Endothelial cell of umbilical vein (primary cell): Measurements from ENCODE around the gene TMEM205. TPM values are rescaled to one million over a fixed set of nuclear protein-coding genes. Genes with fewer than 3 reads are reported as not detected.

ENCODE experiments used
- BruUV-seq: library from RNA; stranded (reverse); fragments of 400-500 nt; replicated peaks from 2 replicates; lab custom pipeline; 2021; lab: Mats Ljungman, UMichigan
- CTCF ChIA-PET: fragments of 300-600, 350-600 bp; sonication (Branson Sonifier 250); formaldehyde crosslinking; loops from one replicate; lab custom pipeline; 2021; ENCODE audit warnings: antibody characterized with exemption, inconsistent platforms; lab: Charles Lee
- POLR2A ChIA-PET: fragments of 300-600, 350-600 bp; sonication (Branson Sonifier 250); formaldehyde crosslinking; loops from one replicate; lab custom pipeline; 2021; ENCODE audit warnings: antibody characterized with exemption, inconsistent platforms; lab: Charles Lee
- DNase-seq: peaks from one replicate; pipeline ENCODE4 v3.0.0-alpha.2; 2011; ENCODE audit warnings: low read depth, low spot score
- FAIRE-seq: peaks from 2 replicates; lab custom pipeline; 2011; peaks lifted over from hg19 to GRCh38; lab: Jason Lieb, UNC
- H2AFZ ChIP-seq: 2 replicates; pipeline ENCODE4 v1.6.0; 2012; ENCODE audit warnings: low read depth, low read length, control low read depth, inconsistent platforms
- H3K27ac ChIP-seq: 2 replicates; pipeline ENCODE4 v1.5.1; 2011; ENCODE audit warnings: low read depth, mild to moderate bottlenecking, control low read depth, low read length, moderate library complexity; ENCODE audit not compliant: insufficient read depth
- H3K27me3 ChIP-seq, 2 experiments: 2 replicates each; pipeline versions ENCODE4 v1.6.0 to v1.6.1; 2011; ENCODE audit warnings: low read length in 2 of 2, mixed read lengths in 1 of 2; ENCODE audit not compliant: control insufficient read depth in 2 of 2, insufficient read depth in 2 of 2
- H3K36me3 ChIP-seq, 2 experiments: 2 replicates in 1 of 2; 3 replicates in 1 of 2; pipeline ENCODE4 v1.5.1; 2011; ENCODE audit warnings: low read length in 2 of 2, mild to moderate bottlenecking in 1 of 2, moderate library complexity in 1 of 2; ENCODE audit not compliant: control insufficient read depth in 2 of 2, insufficient read depth in 2 of 2; ENCODE audit errors: extremely low read depth in 1 of 2
- H3K4me1 ChIP-seq: 3 replicates; pipeline ENCODE4 v1.5.1; 2011; ENCODE audit warnings: mild to moderate bottlenecking, low read length; ENCODE audit not compliant: control insufficient read depth, insufficient read depth; ENCODE audit errors: extremely low read depth
- H3K4me2 ChIP-seq: 2 replicates; pipeline ENCODE4 v1.6.1; 2011; ENCODE audit warnings: low read length, control low read depth, mixed read lengths; ENCODE audit not compliant: insufficient read depth
- H3K4me3 ChIP-seq, 3 experiments: fragments of 200-600 bp in 1 of 3; sonication (generic), shearing (Covaris generic) in 1 of 3; replicated peaks in 1 of 3; 2 replicates each; pipeline ENCODE4 v1.5.1; 2011 to 2016; ENCODE audit warnings: control low read depth in 3 of 3, low read length in 3 of 3, mild to moderate bottlenecking in 2 of 3, inconsistent platforms in 1 of 3, low read depth in 1 of 3, moderate library complexity in 1 of 3; ENCODE audit not compliant: insufficient read depth in 1 of 3
- H3K79me2 ChIP-seq: 2 replicates; pipeline ENCODE4 v1.6.0; 2012; ENCODE audit warnings: low read length, inconsistent platforms; ENCODE audit not compliant: control insufficient read depth, insufficient read depth
- H3K9ac ChIP-seq: replicated peaks from 2 replicates; pipeline ENCODE3; 2011; ENCODE audit warnings: low read length, control low read depth; ENCODE audit not compliant: insufficient read depth; ENCODE audit errors: extremely low read depth
- H3K9me1 ChIP-seq: replicated peaks from 3 replicates; pipeline ENCODE4 v1.6.0; 2011; ENCODE audit warnings: mild to moderate bottlenecking, low read length; ENCODE audit not compliant: control insufficient read depth, insufficient read depth; ENCODE audit errors: extremely low read depth
- H3K9me3 ChIP-seq: replicated peaks from 2 replicates; pipeline ENCODE4 v1.5.1; 2012; ENCODE audit warnings: low read length, inconsistent platforms; ENCODE audit not compliant: control insufficient read depth, insufficient read depth
- H4K20me1 ChIP-seq: replicated peaks from 2 replicates; pipeline ENCODE3; 2011; ENCODE audit warnings: mild to moderate bottlenecking, low read length; ENCODE audit not compliant: control insufficient read depth, insufficient read depth; ENCODE audit errors: extremely low read depth
- GATA2 ChIP-seq: IDR thresholded peaks from 2 replicates; pipeline ENCODE4 v1.7.0; 2011; ENCODE audit warnings: low read depth, mild to moderate bottlenecking, moderate library complexity, mixed read lengths, low read length; ENCODE audit not compliant: insufficient read length, insufficient read depth
- MAX ChIP-seq: IDR thresholded peaks from 2 replicates; pipeline ENCODE4 v1.6.1; 2011; ENCODE audit not compliant: insufficient read depth, insufficient read length
- POLR2A ChIP-seq: IDR thresholded peaks from 2 replicates; pipeline ENCODE4 v1.6.1; 2012; ENCODE audit warnings: low read depth, mild to moderate bottlenecking, control low read depth, low read length
- POLR2AphosphoS5 ChIP-seq: IDR thresholded peaks from 2 replicates; pipeline ENCODE4 v1.6.1; 2012; ENCODE audit warnings: low read depth, mild to moderate bottlenecking, control low read depth, low read length, moderate library complexity; ENCODE audit not compliant: insufficient read depth
- dilution Hi-C: fragments of 300-500 bp; cut with MboI; formaldehyde crosslinking; loops from one replicate; pipeline ENCODE4 v1.15.0; 2019; ENCODE audit warnings: low sequenced_read_pairs; ENCODE audit not compliant: extremely low pct_ligation_motif_present
- intact Hi-C: fragments of 100-400 bp; cut with micrococcal nuclease; formaldehyde crosslinking; loops from one replicate; pipeline ENCODE4 v1.10.0; 2022
- polyA plus RNA-seq, 4 experiments: library from polyadenylated mRNA; depleted of rRNA in 3 of 4; stranded (reverse) in 3 of 4; unstranded in 1 of 4; fragments of >200 nt; gene quantifications; 2 replicates each; pipeline versions ENCODE4 v1.2.1 to v1.2.3, GENCODE V29; 2011 to 2012; ENCODE audit warnings: missing spikeins in 1 of 4
- total RNA-seq: library from RNA; stranded (reverse); gene quantifications from 2 replicates; pipeline ENCODE4 v1.2.3, GENCODE V29; 2021

TMEM205 gene
- total and polyA plus RNA-seq, 2 donors (not counting 3 experiments of a cell fraction or from before 2014, with no cell fraction given): 57.3 to 345 TPM

- POLR2A ChIA-PET: interaction anchor here (0.6 to 1.6 kb wide), 4 partner anchors 10 to 30 kb away, joined by 3 to 4 read pairs (median 4); partner anchors contain the start of gene EPOR
- H2AFZ ChIP-seq: peak within 1 kb of the TSS; percentile 78
- H3K9me1 ChIP-seq: no peaks in the 10 kb centered on the region
- peaks cover 3% of the 10 kb centered on the region for H3K79me2 ChIP-seq
- peak within 1 kb of the TSS; percentile 89 for H3K9ac ChIP-seq
- dilution Hi-C loops (no loop called here), intact Hi-C loops (loop anchor here (1.0 to 2.0 kb wide), 2 partner anchors 28 to 36 kb away; partner anchors contain the start of genes CCDC159, RAB3D and TMEM205)
- DNase-seq: peak; percentile 100
- CTCF ChIA-PET: interaction anchor here (1.0 to 2.8 kb wide), 11 partner anchors 9 to 108 kb away, joined by 3 to 20 read pairs (median 4); partner anchors contain the start of genes CCDC159, EPOR, ODAD3 and PRKCSH
- TSS peak; percentile 83 for BruUV-seq
- peaks cover 39% of the 10 kb centered on the region for H3K4me1 ChIP-seq
- H3K4me3 ChIP-seq: peak within 1 kb of the TSS; percentile 35 to 65 (median 56)
- H3K4me2 ChIP-seq: peak within 1 kb of the TSS; percentile 87
- peak within 1 kb of the TSS; percentile 70 for H3K27ac ChIP-seq
- no peaks in the 10 kb centered on the region for H4K20me1 ChIP-seq
- no peaks in the 10 kb centered on the region for H3K27me3 ChIP-seq
- H3K9me3 ChIP-seq: no peaks in the 10 kb centered on the region
- FAIRE-seq: peak; percentile 100
- TF ChIP-seq POLR2A: peak; percentile 68
- peak; percentile 8 for TF ChIP-seq POLR2AphosphoS5
- no peak for TF ChIP-seq GATA2
- TF ChIP-seq MAX: peak; percentile 59
- H3K36me3 ChIP-seq: no peaks in the 10 kb centered on the region
Measured at GRCh38 chr19:11374433-11375142, 28.5 kb upstream of the TMEM205 start, which contains the start of gene SWSAP1. Gene SWSAP1 (plus strand): TSS chr19:11374666. CDS start chr19:11374681, 15 bp downstream.
